Neural progenitor cell (in vitro differentiated cells): ENCODE data around the gene STAC. TPM values are rescaled to one million over a fixed set of nuclear protein-coding genes. Genes with fewer than 3 reads are reported as not detected.
"Not testable (repeated sequence)": the region's sequence is repeated elsewhere in the genome, so short reads cannot be mapped to it uniquely, and the experiment has no call there.

Experiments
- DNase-seq: peaks from one replicate; pipeline ENCODE4 v3.0.0-alpha.2; 2016; ENCODE audit warnings: low spot score
- H2AFZ ChIP-seq: fragments of 200-600 bp; sonication (generic); replicated peaks from 2 replicates; pipeline ENCODE4 v1.6.1; 2016; ENCODE audit warnings: antibody characterized with exemption
- H3F3A ChIP-seq: fragments of 200-600 bp; sonication (generic); 2 replicates; pipeline ENCODE4 v1.6.1; 2016; ENCODE audit warnings: antibody characterized with exemption, low read depth
- H3K27ac ChIP-seq: fragments of 200-600 bp; sonication (generic); 2 replicates; pipeline ENCODE4 v1.5.1; 2016; ENCODE audit warnings: mild to moderate bottlenecking
- H3K27me3 ChIP-seq: fragments of 200-600 bp; sonication (generic); 2 replicates; pipeline ENCODE4 v1.6.1; 2016; ENCODE audit warnings: mild to moderate bottlenecking, moderate library complexity
- H3K36me3 ChIP-seq: fragments of 200-600 bp; sonication (generic); 2 replicates; pipeline ENCODE4 v1.5.1; 2016
- H3K4me1 ChIP-seq: fragments of 200-600 bp; sonication (generic); 2 replicates; pipeline ENCODE4 v1.6.1; 2016; ENCODE audit warnings: mixed run types
- H3K4me2 ChIP-seq: fragments of 200-600 bp; sonication (generic); 2 replicates; pipeline ENCODE4 v1.6.1; 2016
- H3K4me3 ChIP-seq: fragments of 200-600 bp; sonication (generic); 2 replicates; pipeline ENCODE4 v1.5.1; 2016
- H3K79me2 ChIP-seq: fragments of 200-600 bp; sonication (generic); 2 replicates; pipeline ENCODE4 v1.6.1; 2016; ENCODE audit warnings: low read depth
- H3K9ac ChIP-seq: fragments of 200-600 bp; sonication (generic); 2 replicates; pipeline ENCODE4 v1.6.1; 2016
- H3K9me3 ChIP-seq: fragments of 200-600 bp; sonication (generic); 2 replicates; pipeline ENCODE4 v1.5.1; 2016; ENCODE audit warnings: low read depth
- H4K20me1 ChIP-seq: fragments of 200-600 bp; sonication (generic); 2 replicates; pipeline ENCODE4 v1.6.1; 2016; ENCODE audit warnings: low read depth
- H3K27ac Mint-ChIP-seq: 3 replicates; pipeline ENCODE4 v1.8.0; 2021; ENCODE audit warnings: mixed read lengths
- H3K27me3 Mint-ChIP-seq: 2 replicates; pipeline ENCODE4 v1.8.0; 2022; ENCODE audit warnings: low read depth, mild to moderate bottlenecking, inconsistent platforms, moderate library complexity, mixed read lengths; ENCODE audit not compliant: insufficient read depth
- H3K36me3 Mint-ChIP-seq: 3 replicates; pipeline ENCODE4 v1.8.0; 2021; ENCODE audit warnings: mixed read lengths
- H3K4me1 Mint-ChIP-seq: 3 replicates; pipeline ENCODE4 v1.8.0; 2021; ENCODE audit warnings: mixed read lengths
- H3K4me3 Mint-ChIP-seq: 3 replicates; pipeline ENCODE4 v1.8.0; 2021; ENCODE audit warnings: mild to moderate bottlenecking, moderate library complexity, mixed read lengths
- H3K9me3 Mint-ChIP-seq: 3 replicates; pipeline ENCODE4 v1.8.0; 2020; ENCODE audit warnings: mixed read lengths
- EZH2 ChIP-seq: fragments of 200-600 bp; sonication (generic); IDR thresholded peaks from 2 replicates; pipeline ENCODE4 v1.6.1; 2017; ENCODE audit warnings: antibody characterized with exemption, mild to moderate bottlenecking, moderate library complexity
- EZH2phosphoT487 ChIP-seq: fragments of 200-600 bp; sonication (generic); IDR thresholded peaks from 2 replicates; pipeline ENCODE4 v1.6.1; 2017; ENCODE audit warnings: antibody characterized with exemption
- total RNA-seq: library from RNA; depleted of rRNA; stranded (reverse); fragments of >200 nt; gene quantifications from 2 replicates; pipeline ENCODE4 v1.2.3, GENCODE V29; 2015; ENCODE audit warnings: low replicate concordance
- TF ChIP-seq, protein P1 (sequence below): fragments of 200-600 bp; sonication (generic); IDR thresholded peaks from 2 replicates; pipeline ENCODE4 v1.5.1; 2017; ENCODE audit warnings: antibody characterized with exemption, mild to moderate bottlenecking

The STAC gene
- total RNA-seq, 1 donor from 2014 or later, result 6.5 TPM

- no peak overlapping the region for H3K4me2 ChIP-seq
Observed at GRCh38 chr3:36494461-36495109, 114.3 kb downstream of the STAC start.

DNA sequence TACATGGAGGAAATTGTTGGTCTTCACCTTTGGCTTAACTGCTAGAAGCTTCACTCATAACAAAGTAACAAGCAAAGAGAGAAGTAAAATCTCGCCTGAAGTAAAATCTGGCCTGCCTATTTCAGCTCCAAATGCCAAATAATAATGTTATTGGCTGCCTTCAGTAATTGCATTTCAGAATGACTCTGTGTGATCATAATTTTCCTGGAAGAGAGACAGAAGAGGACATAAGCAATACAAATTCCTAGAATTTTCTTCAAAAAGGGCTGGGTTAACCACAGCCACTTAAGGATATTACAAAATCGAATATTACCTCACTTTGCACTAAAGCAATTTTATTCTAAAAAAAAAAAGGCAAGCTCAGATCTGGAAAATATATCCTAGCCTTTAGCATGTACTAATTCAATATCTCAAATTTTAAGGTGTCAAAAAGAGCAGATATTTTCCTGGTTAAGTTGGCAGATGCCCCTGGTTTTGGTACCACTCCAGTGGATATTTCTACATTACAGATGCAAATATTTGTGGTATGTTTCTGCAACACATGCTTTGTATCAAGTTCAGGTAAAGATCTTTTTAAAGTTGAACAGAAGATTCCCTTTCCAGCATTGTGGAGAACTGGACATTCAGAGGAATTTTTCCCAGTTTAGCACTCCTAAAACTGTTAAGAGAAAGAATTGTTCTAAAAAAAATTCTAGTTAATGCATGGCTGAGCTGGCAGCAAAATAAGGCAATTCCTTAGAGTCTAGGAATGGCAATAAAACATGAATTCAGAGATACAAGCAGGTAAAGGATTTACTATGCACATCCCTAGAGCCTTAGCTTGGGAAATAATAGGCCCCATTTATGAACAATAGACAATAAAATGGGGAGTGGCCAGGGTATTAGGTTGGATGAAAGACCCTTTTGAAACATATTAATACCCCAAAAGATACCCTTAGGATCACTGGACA is 116.7 kb downstream of the STAC start:
- H3K4me3 Mint-ChIP-seq, result no peak overlapping the region
- Histone ChIP-seq H3F3A (no peaks in the 10 kb centered on the region), H3K9ac (no peak overlapping the region), H3K4me3 (no peak overlapping the region), H3K4me2 (no peak overlapping the region), H4K20me1 (no peaks in the 10 kb centered on the region), H3K27ac (no peak overlapping the region), H2AFZ (no peak overlapping the region), H3K4me1 (no peaks in the 10 kb centered on the region), H3K79me2 (no peaks in the 10 kb centered on the region), H3K36me3 (no peaks in the 10 kb centered on the region), H3K9me3 (no peaks in the 10 kb centered on the region), H3K27me3 (no peaks in the 10 kb centered on the region)
- no peaks in the 10 kb centered on the region for H3K4me1 Mint-ChIP-seq
- TF ChIP-seq EZH2 (no peak), EZH2phosphoT487 (no peak)
- TF ChIP-seq, protein P1, sequence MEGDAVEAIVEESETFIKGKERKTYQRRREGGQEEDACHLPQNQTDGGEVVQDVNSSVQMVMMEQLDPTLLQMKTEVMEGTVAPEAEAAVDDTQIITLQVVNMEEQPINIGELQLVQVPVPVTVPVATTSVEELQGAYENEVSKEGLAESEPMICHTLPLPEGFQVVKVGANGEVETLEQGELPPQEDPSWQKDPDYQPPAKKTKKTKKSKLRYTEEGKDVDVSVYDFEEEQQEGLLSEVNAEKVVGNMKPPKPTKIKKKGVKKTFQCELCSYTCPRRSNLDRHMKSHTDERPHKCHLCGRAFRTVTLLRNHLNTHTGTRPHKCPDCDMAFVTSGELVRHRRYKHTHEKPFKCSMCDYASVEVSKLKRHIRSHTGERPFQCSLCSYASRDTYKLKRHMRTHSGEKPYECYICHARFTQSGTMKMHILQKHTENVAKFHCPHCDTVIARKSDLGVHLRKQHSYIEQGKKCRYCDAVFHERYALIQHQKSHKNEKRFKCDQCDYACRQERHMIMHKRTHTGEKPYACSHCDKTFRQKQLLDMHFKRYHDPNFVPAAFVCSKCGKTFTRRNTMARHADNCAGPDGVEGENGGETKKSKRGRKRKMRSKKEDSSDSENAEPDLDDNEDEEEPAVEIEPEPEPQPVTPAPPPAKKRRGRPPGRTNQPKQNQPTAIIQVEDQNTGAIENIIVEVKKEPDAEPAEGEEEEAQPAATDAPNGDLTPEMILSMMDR, result no peak
- no peak for DNase-seq
- no peaks in the 10 kb centered on the region for H3K9me3 Mint-ChIP-seq
- no peaks in the 10 kb centered on the region for H3K36me3 Mint-ChIP-seq
- no peak overlapping the region for H3K27ac Mint-ChIP-seq
- no peaks in the 10 kb centered on the region for H3K27me3 Mint-ChIP-seq

More at GRCh38 chr3:36494461-36495109, 114.3 kb downstream of the STAC start:
- Mint-ChIP-seq H3K27me3 (no peaks in the 10 kb centered on the region), H3K4me1 (no peaks in the 10 kb centered on the region), H3K9me3 (no peaks in the 10 kb centered on the region), H3K27ac (no peak overlapping the region), H3K4me3 (no peak overlapping the region), H3K36me3 (no peaks in the 10 kb centered on the region)
- Histone ChIP-seq H3K36me3 (no peaks in the 10 kb centered on the region), H3F3A (no peaks in the 10 kb centered on the region), H3K4me3 (no peak overlapping the region), H4K20me1 (no peaks in the 10 kb centered on the region), H3K9me3 (no peaks in the 10 kb centered on the region), H3K27me3 (no peaks in the 10 kb centered on the region), H3K9ac (no peak overlapping the region), H3K4me1 (no peaks in the 10 kb centered on the region), H3K27ac (no peak overlapping the region), H2AFZ (no peak overlapping the region), H3K79me2 (no peaks in the 10 kb centered on the region)
- TF ChIP-seq EZH2 (no peak), EZH2phosphoT487 (no peak)
- TF ChIP-seq, protein P1, result no peak
- no peak for DNase-seq

DNA sequence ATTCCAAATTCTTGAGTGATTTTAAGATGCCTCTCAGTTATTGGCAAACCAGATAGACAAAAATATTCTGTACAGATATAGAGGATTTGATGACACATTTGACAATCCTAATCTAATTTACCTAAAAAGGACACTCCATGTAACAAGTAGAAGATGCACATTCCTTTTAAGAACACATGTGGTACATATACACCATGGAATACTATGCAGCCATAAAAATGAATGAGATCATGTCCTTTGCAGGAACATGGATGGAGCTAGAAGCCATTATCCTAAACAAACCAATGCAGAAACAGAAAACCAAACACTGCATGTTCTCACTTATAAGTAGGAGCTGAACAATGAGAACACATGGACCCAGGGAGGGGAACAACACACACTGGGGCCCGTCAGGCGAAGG is 119.7 kb downstream of the STAC start:
- H3K9me3 Mint-ChIP-seq, H3K9ac ChIP-seq, DNase-seq, H3K4me1 ChIP-seq, H4K20me1 ChIP-seq, H3K36me3 ChIP-seq, H3K27me3 Mint-ChIP-seq, H3F3A ChIP-seq, H3K9me3 ChIP-seq, H3K36me3 Mint-ChIP-seq, H3K27ac ChIP-seq, H2AFZ ChIP-seq, H3K4me3 ChIP-seq, H3K79me2 ChIP-seq, H3K27me3 ChIP-seq, H3K4me3 Mint-ChIP-seq, H3K4me1 Mint-ChIP-seq, H3K4me2 ChIP-seq, H3K27ac Mint-ChIP-seq: not testable (repeated sequence)

DNA sequence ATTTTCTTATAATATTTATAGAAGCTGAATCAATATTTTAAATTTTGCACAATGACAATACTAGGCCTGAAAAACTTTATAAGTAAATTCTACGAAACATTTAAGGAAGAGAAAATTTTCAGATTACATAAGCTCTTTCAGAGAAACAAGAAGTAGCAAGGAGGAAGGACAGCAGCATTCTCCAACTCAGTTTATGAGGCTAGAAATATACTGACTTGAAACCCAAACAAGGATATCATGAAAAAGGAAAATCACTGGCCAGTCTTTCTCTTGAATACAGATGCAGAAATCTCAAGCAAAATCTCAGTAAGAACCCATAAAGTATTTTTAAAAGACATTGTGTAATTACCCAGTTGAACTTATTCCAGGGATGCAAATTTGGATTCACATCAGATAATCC is 121.3 kb downstream of the STAC start:
- Histone ChIP-seq H3K4me1 (no peaks in the 10 kb centered on the region), H3K79me2 (no peaks in the 10 kb centered on the region), H3K4me2 (no peak overlapping the region), H3K36me3 (no peaks in the 10 kb centered on the region), H3K9me3 (no peaks in the 10 kb centered on the region), H2AFZ (no peak overlapping the region), H3K27ac (no peak overlapping the region), H3F3A (no peaks in the 10 kb centered on the region), H3K9ac (no peak overlapping the region), H3K4me3 (no peak overlapping the region), H3K27me3 (no peaks in the 10 kb centered on the region), H4K20me1 (no peaks in the 10 kb centered on the region)
- H3K27me3 Mint-ChIP-seq, result no peaks in the 10 kb centered on the region
- TF ChIP-seq EZH2phosphoT487 (no peak), EZH2 (no peak)
- TF ChIP-seq, protein P1, result no peak
- DNase-seq, result no peak
- no peak overlapping the region for H3K4me3 Mint-ChIP-seq
- no peaks in the 10 kb centered on the region for H3K4me1 Mint-ChIP-seq
- no peaks in the 10 kb centered on the region for H3K36me3 Mint-ChIP-seq
- H3K27ac Mint-ChIP-seq, result no peak overlapping the region
- peaks cover 5% of the 10 kb centered on the region for H3K9me3 Mint-ChIP-seq
